Lower leg skin (tissue), 4 donors: ENCODE measurements around the gene HTD2. TPM values are rescaled to one million over a fixed set of nuclear protein-coding genes. Genes with fewer than 3 reads are reported as not detected.

Source experiments
- DNase-seq, 2 donors: peaks; one replicate each; pipeline ENCODE4 v3.0.0-alpha.2; 2019; ENCODE audit warnings: low spot score in 2 of 2
- H3K4me3 ChIP-seq: fragments of 200-600 bp; sonication (generic); 2 replicates; pipeline ENCODE4 v1.5.1; 2017; ENCODE audit warnings: mild to moderate bottlenecking, low read depth; ENCODE audit not compliant: poor library complexity, severe bottlenecking
- POLR2A ChIP-seq, 2 donors: fragments of 450-650 bp; IDR thresholded peaks; one replicate each; pipeline ENCODE4 v1.6.1; 2016 to 2017; ENCODE audit warnings: antibody characterized with exemption in 2 of 2, mild to moderate bottlenecking in 1 of 2, moderate library complexity in 1 of 2
- WGBS, 2 donors: methylation state at CpG; one replicate each; pipeline ENCODE4 v1.1.5; 2018; 5-methylcytosine and 5-hydroxymethylcytosine counted together
- intact Hi-C: fragments of 100-400 bp; cut with DNase I; formaldehyde crosslinking; loops from one replicate; pipeline ENCODE4 v1.15.0; 2023; ENCODE audit warnings: low total_unique reads
- total RNA-seq, 4 donors: library from RNA; depleted of rRNA; stranded (reverse); fragments of >200 nt; gene quantifications; one replicate each; pipeline ENCODE4 v1.1.0, GENCODE V29; 2016
- TF ChIP-seq, protein P1 (sequence below), 3 donors: fragments of 450-650 bp; IDR thresholded peaks; one replicate each; pipeline ENCODE4 v1.5.1; 2016; ENCODE audit warnings: antibody characterized with exemption in 3 of 3, mild to moderate bottlenecking in 3 of 3, moderate library complexity in 2 of 3

The HTD2 gene
- total RNA-seq, 4 donors from 2014 or later = 9.5 to 17.7 (median 12.7) TPM

DNA sequence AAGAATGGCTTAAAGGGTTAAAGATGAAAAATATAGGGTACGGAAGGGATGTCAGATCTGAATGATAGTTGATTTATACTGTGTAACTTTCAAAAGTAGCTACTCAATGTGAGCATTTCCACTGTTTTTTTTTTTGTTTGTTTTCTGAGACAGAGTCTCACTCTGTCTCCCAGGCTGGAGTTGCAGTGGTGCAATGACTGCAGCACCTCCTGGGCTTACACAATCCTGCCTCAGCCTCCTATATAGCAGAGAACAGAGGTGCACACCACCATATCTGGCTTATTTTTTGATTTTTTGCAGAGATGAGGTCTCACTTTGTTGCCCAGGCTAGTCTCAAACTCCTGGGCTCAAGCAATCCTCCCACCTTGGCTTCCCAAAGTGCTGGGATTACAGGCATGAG lies 16.5 kb downstream of the HTD2 start:
- TF ChIP-seq POLR2A (IDR thresholded peaks at IDR 0.05) = no peak
- TF ChIP-seq, protein P1, sequence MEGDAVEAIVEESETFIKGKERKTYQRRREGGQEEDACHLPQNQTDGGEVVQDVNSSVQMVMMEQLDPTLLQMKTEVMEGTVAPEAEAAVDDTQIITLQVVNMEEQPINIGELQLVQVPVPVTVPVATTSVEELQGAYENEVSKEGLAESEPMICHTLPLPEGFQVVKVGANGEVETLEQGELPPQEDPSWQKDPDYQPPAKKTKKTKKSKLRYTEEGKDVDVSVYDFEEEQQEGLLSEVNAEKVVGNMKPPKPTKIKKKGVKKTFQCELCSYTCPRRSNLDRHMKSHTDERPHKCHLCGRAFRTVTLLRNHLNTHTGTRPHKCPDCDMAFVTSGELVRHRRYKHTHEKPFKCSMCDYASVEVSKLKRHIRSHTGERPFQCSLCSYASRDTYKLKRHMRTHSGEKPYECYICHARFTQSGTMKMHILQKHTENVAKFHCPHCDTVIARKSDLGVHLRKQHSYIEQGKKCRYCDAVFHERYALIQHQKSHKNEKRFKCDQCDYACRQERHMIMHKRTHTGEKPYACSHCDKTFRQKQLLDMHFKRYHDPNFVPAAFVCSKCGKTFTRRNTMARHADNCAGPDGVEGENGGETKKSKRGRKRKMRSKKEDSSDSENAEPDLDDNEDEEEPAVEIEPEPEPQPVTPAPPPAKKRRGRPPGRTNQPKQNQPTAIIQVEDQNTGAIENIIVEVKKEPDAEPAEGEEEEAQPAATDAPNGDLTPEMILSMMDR (IDR thresholded peaks at IDR 0.05) = no peak
- 65 to 76% methylated on average over 1 of the region's 1 CpG for WGBS, 2 donors
- H3K4me3 ChIP-seq = no peak overlapping the region
- intact Hi-C loops = loop anchor here (10.0 kb wide), 1 partner anchor 212 kb away; the partner anchor contains the start of gene ACOX2
- no peak for DNase-seq

GRCh38 chr3:58323529-58324390 lies 17.4 kb downstream of the HTD2 start:
- no peak overlapping the region for H3K4me3 ChIP-seq
- no peak for DNase-seq
- no peak for TF ChIP-seq POLR2A (IDR thresholded peaks at IDR 0.05)
- TF ChIP-seq, protein P1 (IDR thresholded peaks at IDR 0.05) = no peak
- intact Hi-C loops = loop anchor here (10.0 kb wide), 1 partner anchor 211 kb away; the partner anchor contains the start of gene ACOX2
- WGBS, 2 donors = 81 to 85% methylated on average over 3 of the region's 3 CpGs

GRCh38 chr3:58324391-58325390 lies 18.4 kb downstream of the HTD2 start:
- intact Hi-C loops = loop anchor here (10.0 kb wide), 1 partner anchor 210 kb away; the partner anchor contains the start of gene ACOX2
- H3K4me3 ChIP-seq = no peak overlapping the region
- TF ChIP-seq, protein P1 (IDR thresholded peaks at IDR 0.05) = no peak
- no peak for TF ChIP-seq POLR2A (IDR thresholded peaks at IDR 0.05)
- 44 to 51% methylated on average over 7 of the region's 7 CpGs for WGBS, 2 donors
- no peak for DNase-seq

DNA sequence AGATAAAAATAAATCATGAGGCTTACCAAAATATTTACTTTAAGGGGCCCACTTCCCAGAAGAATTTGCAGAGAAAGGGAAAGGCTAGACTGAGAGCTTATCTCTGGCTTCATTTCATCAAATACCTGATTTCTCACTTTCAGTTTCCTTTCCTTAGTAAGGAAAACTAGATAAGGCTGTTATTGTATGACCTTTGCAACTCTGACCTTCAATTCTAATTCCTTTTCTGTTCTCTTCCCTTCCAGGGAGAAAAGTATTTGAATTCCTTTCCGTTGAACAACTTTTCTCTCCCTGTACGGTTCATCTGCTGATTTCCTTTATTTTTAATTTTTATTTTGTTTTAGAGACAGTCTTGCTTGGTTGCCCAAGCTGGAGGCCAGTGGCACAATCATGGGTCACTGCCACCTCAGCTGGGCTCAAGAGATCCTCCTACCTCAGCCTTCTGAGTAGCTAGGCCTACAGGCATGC lies 19.2 kb downstream of the HTD2 start:
- DNase-seq = no peak
- TF ChIP-seq, protein P1 (IDR thresholded peaks at IDR 0.05) = no peak
- no peak for TF ChIP-seq POLR2A (IDR thresholded peaks at IDR 0.05)
- intact Hi-C loops = loop anchor here (10.0 kb wide), 1 partner anchor 209 kb away; the partner anchor contains the start of gene ACOX2
- 52 to 69% methylated on average over 2 of the region's 2 CpGs for WGBS, 2 donors
- H3K4me3 ChIP-seq = no peak overlapping the region

DNA sequence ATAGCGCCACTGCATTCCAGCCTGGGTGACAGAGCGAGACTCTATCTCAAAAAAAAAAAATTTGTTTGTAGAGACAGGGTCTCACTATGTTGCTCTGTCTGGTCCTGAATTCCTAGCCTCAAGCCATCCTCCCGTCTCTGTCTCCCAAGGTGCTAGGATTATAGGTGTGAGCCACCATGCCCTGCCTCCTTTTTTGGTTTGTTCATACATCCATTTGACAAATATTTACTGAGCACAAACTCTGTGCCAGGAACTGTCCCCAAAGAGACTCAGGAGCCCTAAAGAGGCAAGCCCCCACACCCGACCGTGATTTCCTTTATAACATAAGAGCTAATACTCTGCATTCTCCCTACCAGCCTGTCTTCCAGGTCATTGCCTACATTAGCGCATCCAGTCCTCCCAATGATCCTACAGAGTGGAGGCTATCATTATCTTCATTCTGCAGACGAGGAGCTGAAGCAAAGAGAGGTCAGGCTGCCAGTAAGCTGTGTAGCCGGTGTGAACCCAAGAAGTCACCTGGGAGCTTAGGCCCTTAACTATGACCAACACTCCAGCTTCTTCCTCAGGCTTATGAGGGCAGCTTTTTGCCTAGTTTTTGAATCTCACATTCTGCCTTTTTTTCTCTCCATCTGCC lies 20.1 kb downstream of the HTD2 start:
- intact Hi-C loops = loop anchor here (10.0 kb wide), 1 partner anchor 208 kb away; the partner anchor contains the start of gene ACOX2
- DNase-seq = no peak
- TF ChIP-seq, protein P1 (IDR thresholded peaks at IDR 0.05) = no peak
- TF ChIP-seq POLR2A (IDR thresholded peaks at IDR 0.05) = no peak
- WGBS, 2 donors = 95 to 96% methylated on average over 8 of the region's 8 CpGs
- no peak overlapping the region for H3K4me3 ChIP-seq
